Mononuclear cell (primary cell): Measurements from ENCODE around the gene LRRC8B. TPM values are rescaled to one million over a fixed set of nuclear protein-coding genes. Genes with fewer than 3 reads are reported as not detected.

Experiments
- H3K27me3 ChIP-seq: 2 replicates; pipeline ENCODE4 v1.6.0; 2011; ENCODE audit warnings: low read length, control low read depth; ENCODE audit not compliant: insufficient read depth
- H3K4me1 ChIP-seq: 2 replicates; pipeline ENCODE4 v1.5.1; 2011; ENCODE audit warnings: mild to moderate bottlenecking, low read length, control low read depth; ENCODE audit not compliant: insufficient read depth
- H3K4me3 ChIP-seq: 2 replicates; pipeline ENCODE4 v1.5.1; 2011; ENCODE audit warnings: mild to moderate bottlenecking, low read length, moderate library complexity
- H3K9me3 ChIP-seq: 2 replicates; pipeline ENCODE4 v1.5.1; 2011; ENCODE audit warnings: low read depth, mild to moderate bottlenecking, control low read depth, low read length
- total RNA-seq: library from RNA; depleted of rRNA; stranded (reverse); fragments of >200 nt; gene quantifications from one replicate; pipeline ENCODE4 v1.2.3, GENCODE V29; 2012

Gene LRRC8B
- total RNA-seq, 1 donor: 25.3 TPM

GRCh38 chr1:89550995-89551394 lies 26.4 kb downstream of the LRRC8B start:
- H3K4me1 ChIP-seq: peaks cover 23% of the 10 kb centered on the region
- no peak overlapping the region for H3K4me3 ChIP-seq
- no peaks in the 10 kb centered on the region for H3K9me3 ChIP-seq
- no peaks in the 10 kb centered on the region for H3K27me3 ChIP-seq

GRCh38 chr1:89552471-89553081 lies 27.9 kb downstream of the LRRC8B start:
- H3K27me3 ChIP-seq: no peaks in the 10 kb centered on the region
- peaks cover 39% of the 10 kb centered on the region for H3K4me1 ChIP-seq
- H3K4me3 ChIP-seq: no peak overlapping the region
- no peaks in the 10 kb centered on the region for H3K9me3 ChIP-seq

- Histone ChIP-seq H3K27me3 (no peaks in the 10 kb centered on the region), H3K4me1 (peaks cover 45% of the 10 kb centered on the region), H3K4me3 (no peak overlapping the region), H3K9me3 (no peaks in the 10 kb centered on the region)
Observed at GRCh38 chr1:89553157-89553556, 28.5 kb downstream of the LRRC8B start.

- H3K27me3 ChIP-seq: no peaks in the 10 kb centered on the region
- H3K4me1 ChIP-seq: peaks cover 47% of the 10 kb centered on the region
- no peak overlapping the region for H3K4me3 ChIP-seq
- H3K9me3 ChIP-seq: no peaks in the 10 kb centered on the region
Observed at GRCh38 chr1:89555550-89555949, 30.9 kb downstream of the LRRC8B start.

- Histone ChIP-seq H3K4me1 (peaks cover 47% of the 10 kb centered on the region), H3K4me3 (no peak overlapping the region), H3K9me3 (no peaks in the 10 kb centered on the region), H3K27me3 (no peaks in the 10 kb centered on the region)
Observed at GRCh38 chr1:89556726-89557444, 32.3 kb downstream of the LRRC8B start.

GRCh38 chr1:89557445-89557825 lies 32.8 kb downstream of the LRRC8B start:
- no peak overlapping the region for H3K4me3 ChIP-seq
- no peaks in the 10 kb centered on the region for H3K27me3 ChIP-seq
- no peaks in the 10 kb centered on the region for H3K9me3 ChIP-seq
- peaks cover 47% of the 10 kb centered on the region for H3K4me1 ChIP-seq

GRCh38 chr1:89557956-89558355 lies 33.3 kb downstream of the LRRC8B start:
- Histone ChIP-seq H3K4me1 (peaks cover 47% of the 10 kb centered on the region), H3K27me3 (no peaks in the 10 kb centered on the region), H3K4me3 (no peak overlapping the region), H3K9me3 (no peaks in the 10 kb centered on the region)

- H3K27me3 ChIP-seq: no peaks in the 10 kb centered on the region
- H3K4me3 ChIP-seq: no peak overlapping the region
- H3K4me1 ChIP-seq: peaks cover 9% of the 10 kb centered on the region
- H3K9me3 ChIP-seq: no peaks in the 10 kb centered on the region
Observed at GRCh38 chr1:89563957-89564604, 39.5 kb downstream of the LRRC8B start.

- Histone ChIP-seq H3K27me3 (no peaks in the 10 kb centered on the region), H3K4me1 (peaks cover 9% of the 10 kb centered on the region), H3K9me3 (no peaks in the 10 kb centered on the region), H3K4me3 (no peak overlapping the region)
Observed at GRCh38 chr1:89565521-89565920, 40.9 kb downstream of the LRRC8B start.

GRCh38 chr1:89566761-89567174 lies 42.1 kb downstream of the LRRC8B start:
- Histone ChIP-seq H3K27me3 (no peaks in the 10 kb centered on the region), H3K4me3 (no peak overlapping the region), H3K4me1 (peaks cover 9% of the 10 kb centered on the region), H3K9me3 (no peaks in the 10 kb centered on the region)

GRCh38 chr1:89567797-89568196 lies 43.2 kb downstream of the LRRC8B start:
- Histone ChIP-seq H3K9me3 (no peaks in the 10 kb centered on the region), H3K4me1 (peaks cover 9% of the 10 kb centered on the region), H3K27me3 (no peaks in the 10 kb centered on the region), H3K4me3 (no peak overlapping the region)

- H3K4me3 ChIP-seq: no peak overlapping the region
- no peaks in the 10 kb centered on the region for H3K9me3 ChIP-seq
- H3K27me3 ChIP-seq: no peaks in the 10 kb centered on the region
- H3K4me1 ChIP-seq: no peaks in the 10 kb centered on the region
Observed at GRCh38 chr1:89573410-89573809, 48.8 kb downstream of the LRRC8B start.

GRCh38 chr1:89574621-89575020 lies 50.0 kb downstream of the LRRC8B start:
- H3K4me1 ChIP-seq: no peaks in the 10 kb centered on the region
- no peaks in the 10 kb centered on the region for H3K9me3 ChIP-seq
- H3K27me3 ChIP-seq: no peaks in the 10 kb centered on the region
- no peak overlapping the region for H3K4me3 ChIP-seq

- no peaks in the 10 kb centered on the region for H3K4me1 ChIP-seq
- no peaks in the 10 kb centered on the region for H3K9me3 ChIP-seq
- H3K27me3 ChIP-seq: no peaks in the 10 kb centered on the region
- H3K4me3 ChIP-seq: no peak overlapping the region
Observed at GRCh38 chr1:89575207-89575606, 50.6 kb downstream of the LRRC8B start.

GRCh38 chr1:89576013-89576412 lies 51.4 kb downstream of the LRRC8B start:
- no peaks in the 10 kb centered on the region for H3K27me3 ChIP-seq
- no peak overlapping the region for H3K4me3 ChIP-seq
- H3K4me1 ChIP-seq: no peaks in the 10 kb centered on the region
- no peaks in the 10 kb centered on the region for H3K9me3 ChIP-seq
